Ammon's horn (tissue), 1 donor: ENCODE data around the gene TMEM132D.
"Not testable (repeated sequence)": the region's sequence is repeated elsewhere in the genome, so short reads cannot be mapped to it uniquely, and the experiment has no call there.

Experiments
- DNase-seq: peaks from one replicate; pipeline ENCODE4 v3.0.0-alpha.2; 2016; ENCODE audit warnings: low spot score

Gene TMEM132D

GRCh38 chr12:129903956-129904829 lies at the start of gene TMEM132D:
Gene TMEM132D, minus strand, starts transcription at chr12:129904025.
- no peak for DNase-seq

DNA sequence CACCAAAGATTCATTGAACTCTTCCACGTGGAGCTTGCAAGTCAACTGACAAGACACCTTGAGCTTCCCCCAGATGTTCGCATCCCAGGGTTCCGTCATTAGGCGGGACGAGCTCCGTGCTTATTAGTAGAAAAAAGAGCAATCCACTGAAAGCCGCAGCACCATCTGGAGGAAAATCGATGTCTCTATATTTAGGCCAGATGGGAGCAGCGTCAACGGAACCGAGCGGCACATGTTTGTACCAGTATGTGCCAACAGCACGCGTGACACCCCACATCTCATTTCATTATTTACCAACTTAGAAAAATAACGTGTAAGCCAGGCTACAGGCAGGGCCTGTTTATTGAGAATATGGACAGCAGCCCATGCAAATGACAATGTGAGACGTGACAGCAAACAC lies 45.8 kb upstream of the TMEM132D start:
- peak; percentile 29 for DNase-seq

GRCh38 chr12:129941618-129942017 lies 37.8 kb upstream of the TMEM132D start:
- DNase-seq: no peak

GRCh38 chr12:129938089-129938488 lies 34.3 kb upstream of the TMEM132D start:
- no peak for DNase-seq

DNA sequence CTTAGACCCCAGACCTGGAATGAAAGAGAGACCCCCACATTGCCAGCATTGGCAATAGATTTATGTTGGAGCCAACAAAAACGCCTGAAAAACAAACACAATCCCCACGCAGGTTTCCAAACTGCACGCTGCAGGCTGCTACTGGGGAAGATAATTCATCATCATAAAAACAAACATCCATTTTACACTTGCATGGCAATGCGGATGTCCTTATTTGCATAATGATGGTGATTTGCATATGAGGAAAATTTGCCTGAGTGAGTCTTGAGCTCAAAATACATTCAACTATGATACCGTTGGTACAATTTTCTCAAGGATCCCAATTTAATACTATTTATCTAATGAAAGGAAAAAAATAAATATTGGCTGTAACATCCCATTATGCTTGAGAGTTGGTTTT lies 33.6 kb upstream of the TMEM132D start:
- DNase-seq: no peak

GRCh38 chr12:129928643-129929042 lies 24.8 kb upstream of the TMEM132D start:
- DNase-seq: no peak

- no peak for DNase-seq
Observed at GRCh38 chr12:129927316-129927900, 23.6 kb upstream of the TMEM132D start.

DNA sequence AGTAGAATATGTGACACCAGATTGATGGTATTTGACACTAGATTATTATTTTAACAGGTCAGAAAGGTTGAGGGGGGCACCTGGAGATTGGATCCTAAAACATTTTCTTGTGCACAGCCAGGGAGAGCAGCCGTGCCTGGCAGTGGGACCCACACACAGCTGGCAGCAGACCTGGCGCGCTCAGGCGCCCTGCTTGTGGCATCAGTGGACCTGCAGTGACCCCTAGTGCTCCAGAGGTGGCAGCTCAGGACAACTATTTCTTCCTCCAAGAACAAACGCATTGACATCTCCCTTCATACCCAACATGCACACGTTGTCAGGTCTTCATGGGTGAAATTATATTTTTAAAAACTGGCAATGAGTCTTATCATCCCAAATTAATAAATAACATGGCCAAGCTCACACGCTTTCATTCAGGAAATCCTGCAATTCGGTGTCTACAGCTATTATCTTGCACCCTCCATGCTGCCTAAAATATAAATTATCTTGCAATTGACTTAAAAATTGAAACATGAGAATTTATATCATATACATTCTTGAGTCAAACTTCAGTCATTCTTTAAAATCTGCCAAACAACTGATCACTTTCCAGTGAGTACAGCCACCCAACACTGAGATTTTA lies 7.7 kb upstream of the TMEM132D start:
- DNase-seq: peak; percentile 94

- DNase-seq: no peak
Observed at GRCh38 chr12:129909051-129910020, 5.5 kb upstream of the TMEM132D start.

- DNase-seq: no peak
Observed at GRCh38 chr12:129903092-129903945, 506 bp downstream of the TMEM132D start.

DNA sequence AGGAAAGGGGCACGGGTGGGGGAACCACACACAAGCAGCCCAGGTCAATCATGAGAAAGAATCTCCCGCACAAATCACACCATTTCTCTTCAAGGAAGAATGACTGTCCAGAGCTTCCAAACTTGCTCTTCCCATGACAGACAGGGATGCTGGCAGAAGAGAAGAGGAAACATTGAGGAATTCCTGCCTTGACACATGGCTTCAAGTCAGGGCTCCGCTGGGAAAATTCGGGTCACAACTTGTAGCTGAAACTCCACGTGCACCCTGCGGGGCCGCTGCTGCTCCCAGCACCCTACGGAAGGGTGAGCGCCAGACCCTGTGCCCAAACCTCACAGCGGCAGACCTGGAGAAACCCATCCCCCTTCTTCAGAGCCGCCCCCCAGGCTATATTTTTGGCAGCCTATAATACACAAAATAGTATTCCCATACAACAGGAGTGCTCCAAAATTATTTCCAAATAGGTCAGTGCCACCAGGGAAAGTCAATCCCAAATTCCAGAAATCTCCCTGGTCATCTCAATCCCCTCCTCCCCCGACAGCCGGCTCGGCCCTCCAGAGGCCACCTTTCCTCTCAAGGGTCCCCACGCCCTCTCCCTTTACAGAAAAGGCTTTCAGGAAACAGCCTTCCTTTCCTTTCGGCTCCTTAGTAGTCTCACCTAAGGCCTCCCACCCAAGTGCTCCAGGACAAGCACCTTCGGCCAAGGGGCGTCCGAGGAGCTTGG lies 1.3 kb downstream of the TMEM132D start:
- no peak for DNase-seq

DNA sequence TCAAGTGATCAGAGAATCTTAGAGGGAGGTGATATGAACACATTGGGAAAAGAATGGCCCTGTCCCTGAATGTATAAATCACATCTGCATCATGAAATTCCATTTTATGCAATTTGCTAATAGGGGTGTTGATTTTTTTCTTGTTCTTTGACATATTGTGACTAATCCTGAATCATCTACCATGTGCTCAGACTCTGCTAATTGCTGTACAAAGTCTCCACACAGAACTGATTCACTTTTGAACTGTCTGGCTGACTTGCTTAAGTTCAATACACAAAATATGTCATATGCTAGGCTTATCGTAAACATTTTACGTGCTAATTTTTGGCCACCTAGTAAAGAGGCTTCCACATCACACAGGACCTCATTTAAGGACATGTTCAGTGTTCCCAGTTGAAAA lies 2.6 kb downstream of the TMEM132D start:
- peak; percentile 43 for DNase-seq

GRCh38 chr12:129900306-129900705 lies 3.5 kb downstream of the TMEM132D start:
- no peak for DNase-seq

GRCh38 chr12:129899045-129899444 lies 4.8 kb downstream of the TMEM132D start:
- not testable (repeated sequence) for DNase-seq

GRCh38 chr12:129893691-129894090 lies 10.1 kb downstream of the TMEM132D start:
- DNase-seq: no peak

- DNase-seq: peak; percentile 12
Observed at GRCh38 chr12:129887101-129887500, 16.7 kb downstream of the TMEM132D start.

DNA sequence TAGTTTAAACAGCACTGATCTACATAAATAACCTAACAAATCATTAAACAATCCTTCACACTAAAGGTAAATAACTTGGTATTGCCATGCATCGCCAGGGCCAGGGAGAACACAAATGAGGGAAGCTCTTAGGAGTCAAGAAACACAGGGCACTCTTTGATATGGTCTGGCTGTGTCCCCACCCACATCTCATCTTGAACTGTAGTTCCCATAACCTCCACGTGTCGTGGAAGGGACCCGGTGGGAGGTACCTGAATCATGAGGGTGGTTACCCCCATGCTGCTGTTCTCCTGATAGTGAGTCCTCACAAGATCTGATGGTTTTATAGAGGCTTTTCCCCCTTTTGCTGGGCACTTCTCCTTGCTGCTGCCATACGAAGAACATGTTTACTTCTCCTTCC lies 17.3 kb downstream of the TMEM132D start:
- no peak for DNase-seq

DNA sequence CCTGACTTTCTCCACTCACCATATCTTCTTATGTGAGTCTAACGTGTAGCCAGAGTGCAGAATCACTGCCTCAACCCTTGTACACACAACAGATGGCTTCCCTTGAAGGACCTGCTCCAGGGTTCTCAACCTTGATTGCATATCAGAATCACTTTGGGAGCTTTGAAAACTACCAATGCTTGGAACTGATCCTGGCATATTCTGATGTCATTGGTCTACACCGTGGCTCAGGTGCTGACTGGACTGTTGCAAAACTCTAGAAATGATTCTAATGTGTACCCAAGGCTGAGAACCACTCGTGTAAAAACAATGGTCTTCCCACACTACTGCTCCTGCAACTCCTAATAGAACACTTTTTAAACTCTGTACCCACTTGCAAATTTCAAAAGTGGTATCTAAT lies 18.5 kb downstream of the TMEM132D start:
- DNase-seq: no peak

DNA sequence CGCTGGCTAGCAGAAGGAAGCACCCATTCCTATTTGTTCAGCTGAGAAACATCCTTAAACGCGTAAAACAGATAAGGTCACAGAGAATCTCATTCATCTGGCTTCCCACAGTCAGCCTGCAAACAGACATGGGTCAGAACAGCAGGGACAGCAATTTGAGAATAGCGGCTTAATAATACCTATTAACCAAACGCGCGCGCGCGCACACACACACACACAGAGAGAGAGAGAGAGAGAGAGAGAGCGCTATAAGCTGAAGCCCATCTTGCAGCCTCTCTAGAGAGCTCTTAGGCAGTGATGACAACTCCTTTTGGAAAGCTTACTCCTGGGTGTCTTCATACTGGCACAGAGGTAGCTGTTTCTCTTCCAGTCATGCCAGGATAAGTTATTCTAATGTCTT lies 26.4 kb downstream of the TMEM132D start:
- no peak for DNase-seq

DNA sequence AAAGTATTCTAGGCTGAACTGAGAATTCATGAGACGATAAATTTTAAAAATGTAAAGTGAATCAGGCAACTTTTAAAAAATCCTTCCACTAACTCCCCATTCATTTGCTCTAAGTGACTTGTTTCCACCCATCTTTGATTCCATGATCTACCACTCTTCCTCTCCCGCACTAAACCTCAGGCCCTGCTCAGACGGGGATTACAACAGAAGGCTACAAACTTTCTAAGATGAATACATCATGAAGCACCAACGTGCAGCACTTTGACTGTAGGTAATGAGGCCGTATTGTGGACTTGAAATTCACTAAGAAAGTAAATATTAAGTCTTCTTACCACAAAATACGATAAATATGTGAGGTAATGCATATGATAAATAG lies 30.0 kb downstream of the TMEM132D start:
- no peak for DNase-seq
